H1 (cell line): ENCODE data around the gene SPATA13. TPM values are rescaled to one million over a fixed set of nuclear protein-coding genes. Genes with fewer than 3 reads are reported as not detected.

Source experiments
- CTCF ChIA-PET: fragments of 300-600 bp; sonication (Branson Sonifier 250); formaldehyde crosslinking; loops from one replicate; lab custom pipeline; 2021; ENCODE audit not compliant: partially characterized antibody; lab: Charles Lee
- POLR2A ChIA-PET: fragments of 300-600 bp; sonication (Branson Sonifier 250); formaldehyde crosslinking; loops from one replicate; lab custom pipeline; 2021; ENCODE audit warnings: inconsistent platforms; ENCODE audit not compliant: partially characterized antibody; lab: Charles Lee
- DNase-seq, 2 experiments: peaks; one replicate each; pipeline versions ENCODE4 v3.0.0 to v3.0.0-alpha.2; 2010 to 2022; ENCODE audit warnings: low spot score in 2 of 2, low read depth in 1 of 2, mixed read lengths in 1 of 2
- FAIRE-seq: peaks from 2 replicates; lab custom pipeline; 2011; peaks lifted over from hg19 to GRCh38; lab: Jason Lieb, UNC
- H2AFZ ChIP-seq: 2 replicates; pipeline ENCODE4 v1.8.1; 2012; ENCODE audit warnings: low read length, inconsistent platforms
- H2AK5ac ChIP-seq: 2 replicates; pipeline ENCODE4 v1.6.1; 2013; ENCODE audit warnings: low read depth, low read length
- H2BK120ac ChIP-seq: replicated peaks from 2 replicates; pipeline ENCODE3; 2013; ENCODE audit warnings: low read depth, low read length, inconsistent platforms
- H2BK12ac ChIP-seq: 2 replicates; pipeline ENCODE4 v1.6.1; 2013; ENCODE audit warnings: low read depth, low read length
- H2BK15ac ChIP-seq: 2 replicates; pipeline ENCODE4 v1.6.1; 2013; ENCODE audit warnings: low read length
- H2BK20ac ChIP-seq: 2 replicates; pipeline ENCODE4 v1.6.1; 2013; ENCODE audit warnings: low read length
- H2BK5ac ChIP-seq: 2 replicates; pipeline ENCODE4 v1.6.1; 2013; ENCODE audit warnings: low read depth, low read length
- H3K14ac ChIP-seq: 2 replicates; pipeline ENCODE4 v1.6.1; 2013; ENCODE audit warnings: inconsistent platforms; ENCODE audit not compliant: insufficient read length
- H3K18ac ChIP-seq: 2 replicates; pipeline ENCODE4 v1.6.1; 2013; ENCODE audit warnings: low read length; ENCODE audit errors: extremely low read depth
- H3K23ac ChIP-seq: 2 replicates; pipeline ENCODE4 v1.6.1; 2013; ENCODE audit warnings: inconsistent platforms; ENCODE audit not compliant: insufficient read length
- H3K23me2 ChIP-seq: 2 replicates; pipeline ENCODE4 v1.6.1; 2013; ENCODE audit warnings: low read depth, low read length
- H3K27ac ChIP-seq: 2 replicates; pipeline ENCODE4 v1.6.1; 2011; ENCODE audit warnings: low read depth, low read length, inconsistent platforms
- H3K27me3 ChIP-seq, 4 experiments: replicated peaks in 1 of 4; 1 replicate in 1 of 4; 2 replicates in 3 of 4; pipeline versions ENCODE4 v1.6.1 to v1.8.1; 2011 to 2013; ENCODE audit warnings: low read length in 3 of 4, mild to moderate bottlenecking in 3 of 4, inconsistent platforms in 2 of 4, mixed read lengths in 2 of 4, moderate library complexity in 1 of 4; ENCODE audit not compliant: control insufficient read depth in 3 of 4, insufficient read depth in 3 of 4; ENCODE audit errors: extremely low read depth in 1 of 4
- H3K36me3 ChIP-seq, 4 experiments: 2 replicates each; pipeline versions ENCODE4 v1.6.1 to v1.8.1; 2011 to 2013; ENCODE audit warnings: mild to moderate bottlenecking in 4 of 4, low read length in 3 of 4, moderate library complexity in 2 of 4, control low read depth in 1 of 4, inconsistent platforms in 1 of 4; ENCODE audit not compliant: insufficient read depth in 4 of 4, control insufficient read depth in 2 of 4
- H3K4ac ChIP-seq: replicated peaks from 2 replicates; pipeline ENCODE3; 2013; ENCODE audit warnings: low read length, low read depth, mixed read lengths, inconsistent platforms; ENCODE audit not compliant: insufficient read length
- H3K4me1 ChIP-seq, 4 experiments: replicated peaks in 1 of 4; 1 replicate in 1 of 4; 2 replicates in 3 of 4; pipeline versions ENCODE4 v1.6.1 to v1.8.1; 2011 to 2013; ENCODE audit warnings: low read length in 3 of 4, inconsistent platforms in 2 of 4, mixed read lengths in 1 of 4; ENCODE audit not compliant: insufficient read depth in 4 of 4, control insufficient read depth in 3 of 4
- H3K4me2 ChIP-seq, 2 experiments: 2 replicates each; pipeline versions ENCODE4 v1.6.1 to v1.8.1; 2011 to 2013; ENCODE audit warnings: low read depth in 2 of 2, low read length in 2 of 2, control low read depth in 1 of 2, inconsistent platforms in 1 of 2, mild to moderate bottlenecking in 1 of 2; ENCODE audit not compliant: insufficient read depth in 1 of 2
- H3K4me3 ChIP-seq, 4 experiments: fragments of 200-600, 300-600 bp in 1 of 4; sonication (generic), shearing (Covaris generic), sonication (Bioruptor Twin) in 1 of 4; 2 replicates each; pipeline versions ENCODE4 v1.5.1 to v1.8.1; 2011 to 2016; ENCODE audit warnings: low read length in 4 of 4, low read depth in 3 of 4, control low read depth in 2 of 4, inconsistent platforms in 2 of 4, mild to moderate bottlenecking in 2 of 4, mixed read lengths in 1 of 4, moderate library complexity in 1 of 4; ENCODE audit not compliant: insufficient read depth in 2 of 4; ENCODE audit errors: extremely low read depth in 1 of 4
- H3K56ac ChIP-seq: replicated peaks from 2 replicates; pipeline ENCODE3; 2013; ENCODE audit warnings: low read depth, mild to moderate bottlenecking, mixed read lengths, low read length, inconsistent platforms; ENCODE audit not compliant: insufficient read length
- H3K79me1 ChIP-seq: 2 replicates; pipeline ENCODE4 v1.6.1; 2013; ENCODE audit warnings: low read depth, low read length, control low read depth
- H3K79me2 ChIP-seq, 2 experiments: 2 replicates each; pipeline versions ENCODE4 v1.6.1 to v1.8.1; 2012 to 2013; ENCODE audit warnings: low read length in 2 of 2, mild to moderate bottlenecking in 2 of 2, inconsistent platforms in 1 of 2; ENCODE audit not compliant: insufficient read depth in 2 of 2, control insufficient read depth in 1 of 2
- H3K9ac ChIP-seq, 4 experiments: replicated peaks in 1 of 4; 1 replicate in 1 of 4; 2 replicates in 3 of 4; pipeline versions ENCODE4 v1.6.1 to v1.8.1; 2011 to 2013; ENCODE audit warnings: low read depth in 3 of 4, low read length in 3 of 4, control low read depth in 2 of 4, mild to moderate bottlenecking in 2 of 4, moderate library complexity in 2 of 4, inconsistent platforms in 1 of 4; ENCODE audit errors: extremely low read depth in 1 of 4
- H3K9me3 ChIP-seq, 2 experiments: 2 replicates each; pipeline versions ENCODE4 v1.6.1 to v1.8.1; 2012 to 2013; ENCODE audit warnings: mild to moderate bottlenecking in 2 of 2, moderate library complexity in 2 of 2, control low read depth in 1 of 2, inconsistent platforms in 1 of 2, low read depth in 1 of 2, low read length in 1 of 2, mixed read lengths in 1 of 2; ENCODE audit not compliant: insufficient read depth in 2 of 2
- H4K20me1 ChIP-seq, 2 experiments: replicated peaks in 1 of 2; 2 replicates each; pipeline versions ENCODE3 to v1.8.1; 2011 to 2013; ENCODE audit warnings: inconsistent platforms in 2 of 2, low read length in 2 of 2, mild to moderate bottlenecking in 1 of 2; ENCODE audit not compliant: insufficient read depth in 2 of 2, control insufficient read depth in 1 of 2
- H4K5ac ChIP-seq: 2 replicates; pipeline ENCODE4 v1.6.1; 2013; ENCODE audit warnings: low read length, low read depth, mixed read lengths, inconsistent platforms; ENCODE audit not compliant: insufficient read length
- H4K8ac ChIP-seq: 2 replicates; pipeline ENCODE4 v1.8.0; 2013; ENCODE audit warnings: mild to moderate bottlenecking, moderate library complexity, low read length, inconsistent platforms; ENCODE audit not compliant: insufficient read depth; ENCODE audit errors: extremely low read depth
- H4K91ac ChIP-seq: replicated peaks from 2 replicates; pipeline ENCODE3; 2013; ENCODE audit warnings: low read length, mixed read lengths, inconsistent platforms; ENCODE audit not compliant: insufficient read length
- BCL11A ChIP-seq, 2 experiments: IDR thresholded peaks; one replicate each; pipeline ENCODE4 v1.6.1; 2011; ENCODE audit warnings: low read depth in 2 of 2, low read length in 2 of 2, mild to moderate bottlenecking in 2 of 2
- BRCA1 ChIP-seq: IDR thresholded peaks from 2 replicates; pipeline ENCODE4 v1.6.1; 2012; ENCODE audit warnings: low read depth, low read length, improper control_type of control experiment
- HDAC6 ChIP-seq: IDR thresholded peaks from one replicate; pipeline ENCODE4 v1.7.1; 2012; ENCODE audit warnings: low read depth, mild to moderate bottlenecking, inconsistent platforms, low read length, moderate library complexity
- SAP30 ChIP-seq: fragments of 300-600 bp; sonication (generic); IDR thresholded peaks from 2 replicates; pipeline ENCODE4 v1.7.1; 2012; ENCODE audit warnings: low read length, moderate library complexity, mild to moderate bottlenecking, inconsistent platforms; ENCODE audit not compliant: insufficient read depth, insufficient replicate concordance
- SP1 ChIP-seq: IDR thresholded peaks from 2 replicates; pipeline ENCODE4 v1.6.1; 2011; ENCODE audit warnings: low read depth, low read length
- YY1 ChIP-seq: IDR thresholded peaks from 2 replicates; pipeline ENCODE4 v1.6.1; 2011; ENCODE audit warnings: low read depth, mild to moderate bottlenecking, low read length
- WGBS, 2 experiments: shearing (Covaris generic) in 1 of 2; methylation state at CpG; one replicate each; pipeline versions ENCODE4 v1.1.6 to v1.1.7; 2013 to 2015; ENCODE audit warnings: low lambda C conversion rate in 2 of 2, mixed read lengths in 2 of 2, inconsistent platforms in 1 of 2, low coverage in 1 of 2, missing lambda C conversion rate in 1 of 2; ENCODE audit not compliant: insufficient replicate concordance in 2 of 2, insufficient coverage in 1 of 2, insufficient read length in 1 of 2; ENCODE audit errors: extremely low coverage in 1 of 2, missing lambda C conversion rate in 1 of 2; 5-methylcytosine and 5-hydroxymethylcytosine counted together
- polyA plus RNA-seq, 7 experiments: library from polyadenylated mRNA; depleted of rRNA in 3 of 7; stranded (reverse) in 5 of 7; unstranded in 2 of 7; fragments of >200 nt in 5 of 7; fragments of 200-250 nt in 2 of 7; gene quantifications; 1 replicate in 5 of 7; 2 replicates in 1 of 7; 4 replicates in 1 of 7; pipeline versions ENCODE4 v1.2.1 to v1.2.3, GENCODE V29; 2011 to 2013; ENCODE audit warnings: missing spikeins in 2 of 7, mixed read lengths in 2 of 7
- total RNA-seq: library from RNA; stranded (reverse); fragmentation: NEBNext Ultra II Directional; extraction: Animal tissue kit (Norgen Biotek cat#: 25700); gene quantifications from 2 replicates; pipeline ENCODE4 v1.2.1, GENCODE V29; 2021
- TF ChIP-seq, protein P1 (sequence below), 3 experiments: IDR thresholded peaks; 1 replicate in 2 of 3; 2 replicates in 1 of 3; pipeline versions ENCODE4 v1.5.1 to v1.6.1; 2011; ENCODE audit warnings: low read length in 3 of 3, mild to moderate bottlenecking in 3 of 3, inconsistent platforms in 2 of 3, low read depth in 1 of 3, moderate library complexity in 1 of 3; ENCODE audit not compliant: insufficient read depth in 1 of 3; ENCODE audit errors: control extremely low read depth in 1 of 3
- TF ChIP-seq, protein P2 (sequence below): IDR thresholded peaks from 2 replicates; pipeline ENCODE4 v1.6.1; 2012; ENCODE audit warnings: low read length, inconsistent platforms

The SPATA13 gene
- total and polyA plus RNA-seq, 2 of the 8 experiments (the other 6 are each of a cell fraction or from before 2014, with no cell fraction given): 12.6 to 30.9 TPM

DNA sequence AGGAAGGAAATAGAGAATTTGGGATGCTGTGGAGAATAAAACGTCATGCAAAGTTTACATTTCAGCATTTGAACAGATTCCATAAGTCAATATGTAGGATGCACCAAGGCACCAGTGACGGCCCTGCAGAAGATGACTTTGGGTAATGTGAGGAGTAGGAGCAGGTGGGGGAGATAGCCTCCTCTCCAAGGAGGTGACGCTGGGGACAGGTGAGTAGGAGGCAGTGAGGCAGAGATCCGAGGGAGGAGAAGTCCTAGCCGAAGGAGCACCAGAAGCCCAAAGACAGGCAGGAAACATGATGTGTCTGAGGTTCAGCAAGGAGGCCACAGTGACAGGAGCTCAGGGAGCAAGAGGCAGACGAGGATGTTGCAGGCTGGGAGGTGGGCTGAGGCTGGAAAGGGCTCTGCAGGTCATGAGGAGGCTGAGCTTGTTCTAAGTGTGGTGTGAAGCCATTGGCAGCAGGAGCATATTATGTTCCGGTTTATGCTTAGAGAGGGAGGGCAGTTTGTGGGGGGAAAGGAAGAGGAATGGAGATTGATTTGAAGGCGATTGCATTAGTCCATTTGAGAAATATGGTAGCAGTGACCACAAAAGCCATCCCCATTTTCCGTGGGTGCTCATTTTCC, 93.1 kb downstream of the SPATA13 start:
- H3K4me3 ChIP-seq: no peak overlapping the region
- no peak overlapping the region for H3K9ac ChIP-seq
- H4K91ac ChIP-seq: no peak overlapping the region
- H2BK20ac ChIP-seq: no peak overlapping the region
- H3K56ac ChIP-seq: no peak overlapping the region
- H2BK120ac ChIP-seq: no peak overlapping the region
- H3K27me3 ChIP-seq: no peaks in the 10 kb centered on the region
- no peak overlapping the region for H3K18ac ChIP-seq
- no peaks in the 10 kb centered on the region for H3K23me2 ChIP-seq
- H3K36me3 ChIP-seq: peaks cover 0 to 4% (median 0%) of the 10 kb centered on the region in 4 experiments; a peak in 2 of 8 replicates
- H3K79me1 ChIP-seq: no peaks in the 10 kb centered on the region
- H3K79me2 ChIP-seq: no peaks in the 10 kb centered on the region
- H3K4ac ChIP-seq: no peak overlapping the region
- POLR2A ChIA-PET: no interaction called here
- no peak overlapping the region for H4K8ac ChIP-seq
- no peak overlapping the region for H2AFZ ChIP-seq
- no peak overlapping the region for H3K14ac ChIP-seq
- H3K4me1 ChIP-seq: no peaks in the 10 kb centered on the region; a peak in 1 of 7 replicates
- H2BK12ac ChIP-seq: no peak overlapping the region
- no peaks in the 10 kb centered on the region for H3K9me3 ChIP-seq
- CTCF ChIA-PET: interaction anchor here (1.0 kb wide), 2 partner anchors 22 to 261 kb away, joined by 3 read pairs; no protein-coding TSS in a partner anchor
- H2AK5ac ChIP-seq: no peak overlapping the region
- no peak overlapping the region for H3K23ac ChIP-seq
- no peak overlapping the region for H3K4me2 ChIP-seq
- no peak overlapping the region for H3K27ac ChIP-seq
- no peak overlapping the region for H4K5ac ChIP-seq
- no peak overlapping the region; the same call in 1 of the 2 replicates for H2BK5ac ChIP-seq
- H2BK15ac ChIP-seq: no peak overlapping the region
- 85 to 100% methylated on average over 1 to 9 of the region's 9 CpGs for WGBS, 2 experiments
- H4K20me1 ChIP-seq: peaks cover 0 to 2% of the 10 kb centered on the region in 2 experiments
- FAIRE-seq (no peak), DNase-seq (no peak)
- TF ChIP-seq HDAC6 (no peak), YY1 (no peak), BCL11A (IDR thresholded peaks at IDR 0.05; ENCODE audit: low read depth in 2 of 2, low read length in 2 of 2) (no peak), SAP30 (no peak), SP1 (no peak), BRCA1 (no peak)
- TF ChIP-seq, protein P1, sequence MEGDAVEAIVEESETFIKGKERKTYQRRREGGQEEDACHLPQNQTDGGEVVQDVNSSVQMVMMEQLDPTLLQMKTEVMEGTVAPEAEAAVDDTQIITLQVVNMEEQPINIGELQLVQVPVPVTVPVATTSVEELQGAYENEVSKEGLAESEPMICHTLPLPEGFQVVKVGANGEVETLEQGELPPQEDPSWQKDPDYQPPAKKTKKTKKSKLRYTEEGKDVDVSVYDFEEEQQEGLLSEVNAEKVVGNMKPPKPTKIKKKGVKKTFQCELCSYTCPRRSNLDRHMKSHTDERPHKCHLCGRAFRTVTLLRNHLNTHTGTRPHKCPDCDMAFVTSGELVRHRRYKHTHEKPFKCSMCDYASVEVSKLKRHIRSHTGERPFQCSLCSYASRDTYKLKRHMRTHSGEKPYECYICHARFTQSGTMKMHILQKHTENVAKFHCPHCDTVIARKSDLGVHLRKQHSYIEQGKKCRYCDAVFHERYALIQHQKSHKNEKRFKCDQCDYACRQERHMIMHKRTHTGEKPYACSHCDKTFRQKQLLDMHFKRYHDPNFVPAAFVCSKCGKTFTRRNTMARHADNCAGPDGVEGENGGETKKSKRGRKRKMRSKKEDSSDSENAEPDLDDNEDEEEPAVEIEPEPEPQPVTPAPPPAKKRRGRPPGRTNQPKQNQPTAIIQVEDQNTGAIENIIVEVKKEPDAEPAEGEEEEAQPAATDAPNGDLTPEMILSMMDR (IDR thresholded peaks at IDR 0.05; ENCODE audit: control extremely low read depth in 1 of 3, insufficient read depth in 1 of 3, low read depth in 1 of 3, low read length in 3 of 3): no peak
- TF ChIP-seq, protein P2, sequence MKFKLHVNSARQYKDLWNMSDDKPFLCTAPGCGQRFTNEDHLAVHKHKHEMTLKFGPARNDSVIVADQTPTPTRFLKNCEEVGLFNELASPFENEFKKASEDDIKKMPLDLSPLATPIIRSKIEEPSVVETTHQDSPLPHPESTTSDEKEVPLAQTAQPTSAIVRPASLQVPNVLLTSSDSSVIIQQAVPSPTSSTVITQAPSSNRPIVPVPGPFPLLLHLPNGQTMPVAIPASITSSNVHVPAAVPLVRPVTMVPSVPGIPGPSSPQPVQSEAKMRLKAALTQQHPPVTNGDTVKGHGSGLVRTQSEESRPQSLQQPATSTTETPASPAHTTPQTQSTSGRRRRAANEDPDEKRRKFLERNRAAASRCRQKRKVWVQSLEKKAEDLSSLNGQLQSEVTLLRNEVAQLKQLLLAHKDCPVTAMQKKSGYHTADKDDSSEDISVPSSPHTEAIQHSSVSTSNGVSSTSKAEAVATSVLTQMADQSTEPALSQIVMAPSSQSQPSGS: no peak
